Activated CD8-positive, alpha-beta memory T cell treated with anti-CD3 and anti-CD28 coated beads, Interleukin-2, amount 50 U/mL, for 1 hour (primary cell): ENCODE measurements around the gene EDNRA.
"Not testable (repeated sequence)": the region's sequence is repeated elsewhere in the genome, so short reads cannot be mapped to it uniquely, and the experiment has no call there.

Experiments
- DNase-seq: peaks from one replicate; pipeline ENCODE4 v3.0.0-alpha.2; 2020; ENCODE audit errors: extremely low read depth

The EDNRA gene

GRCh38 chr4:147480891-147481576, at the start of gene EDNRA:
Gene EDNRA (plus strand): TSS chr4:147481097. CDS start chr4:147485682, 4,585 bp downstream.
- DNase-seq, result no peak

DNA sequence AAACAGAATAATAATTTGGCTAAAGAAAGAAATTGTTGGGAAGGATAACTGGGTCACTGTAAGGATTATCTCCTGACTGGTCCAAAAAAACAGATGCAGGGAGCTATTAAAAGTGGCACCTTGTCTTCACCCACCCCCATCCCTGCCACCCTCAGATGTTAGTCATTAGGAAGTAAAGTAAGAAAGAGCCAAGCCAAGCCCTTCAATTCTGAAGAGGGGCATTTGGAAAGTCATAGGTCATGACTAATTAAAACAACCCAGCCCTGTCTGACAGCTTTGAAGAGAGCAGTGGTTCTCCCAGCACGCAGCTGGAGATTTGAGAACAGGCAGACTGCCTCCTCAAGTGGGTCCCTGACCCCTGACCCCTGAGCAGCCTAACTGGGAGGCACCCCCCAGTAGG, 46.5 kb upstream of the EDNRA start:
- DNase-seq, result not testable (repeated sequence)

DNA sequence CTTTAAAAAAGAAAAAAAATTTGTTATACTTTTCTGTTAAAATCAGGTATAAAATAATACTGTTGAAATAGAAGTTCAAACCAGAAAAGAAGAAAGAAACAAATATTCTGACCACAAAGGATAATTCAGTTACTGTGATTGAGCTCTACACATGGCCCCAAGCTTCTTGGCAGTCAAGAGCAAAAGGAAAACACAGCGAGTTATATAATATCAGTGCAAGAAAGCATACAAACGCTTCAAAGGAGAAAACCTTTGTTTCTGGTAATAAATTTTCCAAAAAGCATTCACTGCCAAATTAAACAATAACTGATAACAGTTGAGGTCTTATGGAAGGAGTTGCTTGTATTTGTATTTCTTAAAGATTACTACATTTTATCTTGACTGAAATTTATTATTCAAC, 40.5 kb upstream of the EDNRA start:
- no peak for DNase-seq

GRCh38 chr4:147447786-147448185, 33.1 kb upstream of the EDNRA start:
- no peak for DNase-seq

DNA sequence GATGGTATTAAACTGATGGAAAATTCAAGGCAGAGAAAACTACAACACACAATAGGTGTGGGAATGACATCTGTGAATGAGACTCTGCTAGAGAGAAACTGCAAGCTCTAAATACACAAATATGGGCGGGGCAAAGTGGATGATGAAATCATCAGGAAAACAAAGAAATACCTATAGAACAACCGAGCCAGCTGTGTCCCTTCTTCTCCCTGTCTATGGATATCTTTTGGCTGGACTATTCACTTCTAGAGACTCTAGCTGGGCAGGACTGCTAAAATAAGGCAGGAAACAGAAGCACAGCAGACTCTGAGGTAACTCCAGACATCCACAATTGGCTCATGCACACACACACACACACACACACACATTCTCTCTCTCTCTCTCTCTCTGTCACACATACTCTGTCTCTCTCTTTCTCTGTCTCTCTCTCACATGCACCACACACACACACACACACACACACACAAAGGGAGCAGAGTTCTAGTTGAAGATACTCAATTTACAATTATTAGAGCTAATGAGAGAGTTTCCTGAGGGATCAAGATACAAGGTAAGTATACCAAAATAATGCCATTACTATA, 27.2 kb upstream of the EDNRA start:
- DNase-seq, result no peak

DNA sequence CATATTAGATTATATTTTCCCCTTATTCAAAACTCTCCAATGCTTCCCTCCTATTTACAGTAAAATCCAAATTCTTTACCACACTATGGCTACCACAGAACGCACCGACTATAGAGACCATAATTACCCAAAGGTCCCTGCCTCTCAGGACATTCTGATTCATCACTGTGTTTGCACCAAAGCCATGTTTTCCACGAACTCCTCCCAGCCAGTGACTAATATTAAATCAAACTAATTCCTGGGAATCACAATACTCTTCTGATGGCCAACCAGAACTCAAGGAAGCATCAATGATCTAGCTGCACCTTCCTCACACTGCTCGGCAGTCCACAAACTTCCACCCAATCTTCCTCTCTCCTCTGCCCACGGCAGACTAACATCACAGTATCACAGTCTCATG, 24.2 kb upstream of the EDNRA start:
- no peak for DNase-seq

DNA sequence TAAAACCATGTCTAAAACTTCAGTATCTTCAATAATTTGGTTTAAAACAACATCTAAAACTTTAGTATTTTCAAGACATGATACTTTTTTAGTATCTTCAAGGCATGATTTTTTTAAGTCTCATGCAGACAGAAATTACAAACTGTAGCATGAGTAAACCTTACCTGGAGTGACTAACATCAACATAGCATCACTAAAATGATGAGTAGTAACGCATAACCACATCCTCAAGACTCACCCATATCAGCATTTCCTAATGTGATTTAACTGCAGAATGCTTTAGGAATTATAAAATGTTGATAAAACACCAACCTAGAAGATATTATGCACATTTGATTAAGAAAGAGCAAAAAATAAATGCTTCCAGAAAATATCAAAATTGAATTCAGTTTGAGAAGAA, 19.7 kb upstream of the EDNRA start:
- DNase-seq, result no peak

DNA sequence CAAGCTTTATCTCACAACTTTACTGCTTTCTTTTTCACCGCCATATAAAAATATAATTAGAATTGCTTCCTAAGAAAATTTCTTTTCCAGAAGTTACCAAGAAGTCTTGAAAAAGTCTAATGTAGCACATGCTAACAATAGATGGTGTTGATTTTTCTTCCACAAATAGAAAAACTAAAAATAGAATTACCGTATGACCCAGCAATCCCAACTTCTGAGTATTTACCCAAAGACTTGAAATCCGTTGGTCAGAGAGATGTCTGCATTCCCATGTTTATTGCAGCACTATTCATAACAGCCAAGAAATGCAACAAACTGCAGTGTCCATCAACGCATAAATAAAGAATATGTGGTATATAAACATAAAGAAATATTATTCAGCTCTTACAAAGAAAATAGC, 17.8 kb upstream of the EDNRA start:
- DNase-seq, result no peak

DNA sequence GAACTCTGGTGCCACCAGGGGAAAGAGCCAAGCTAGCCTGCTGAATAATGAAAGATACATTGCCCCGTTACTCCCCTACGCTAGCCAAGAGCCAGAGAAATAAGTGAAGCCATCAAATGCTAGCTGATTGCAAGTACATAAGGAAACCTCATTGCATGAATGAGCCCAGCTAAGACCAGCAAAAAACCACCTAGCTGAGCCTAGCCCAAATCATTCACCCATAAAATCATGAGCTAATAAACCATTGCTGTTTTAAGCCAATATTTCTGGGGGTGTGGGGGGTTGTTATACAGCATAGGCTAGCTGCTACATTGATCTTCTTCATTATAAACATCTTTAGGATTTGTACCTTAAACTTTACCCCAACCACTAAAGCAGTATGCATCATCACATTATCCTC, 15.4 kb upstream of the EDNRA start:
- no peak for DNase-seq

- DNase-seq, result no peak
Measured at GRCh38 chr4:147477439-147477838, 3.5 kb upstream of the EDNRA start.

DNA sequence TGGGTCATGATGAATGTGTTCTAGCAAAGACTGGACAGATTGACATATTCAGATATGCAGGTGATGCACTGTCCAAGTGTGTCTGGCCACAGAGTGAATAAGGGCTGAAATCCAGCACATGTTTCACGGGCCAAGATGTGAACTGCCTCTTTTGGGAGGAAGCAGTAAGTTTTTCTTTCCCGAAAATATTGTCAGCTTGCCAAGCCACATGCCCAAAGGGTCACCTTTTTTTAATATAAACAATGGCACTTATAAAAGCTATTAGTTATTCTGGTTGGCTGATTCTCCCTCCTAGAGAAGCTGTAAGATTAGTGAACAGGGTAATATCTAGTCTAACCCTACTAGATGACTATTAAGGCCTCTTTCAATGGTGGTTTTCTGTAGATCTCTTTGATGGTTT, 1.5 kb upstream of the EDNRA start:
- DNase-seq, result no peak

GRCh38 chr4:147479786-147480185, 1.1 kb upstream of the EDNRA start:
- no peak for DNase-seq

GRCh38 chr4:147480502-147480890, 401 bp upstream of the EDNRA start:
- no peak for DNase-seq

DNA sequence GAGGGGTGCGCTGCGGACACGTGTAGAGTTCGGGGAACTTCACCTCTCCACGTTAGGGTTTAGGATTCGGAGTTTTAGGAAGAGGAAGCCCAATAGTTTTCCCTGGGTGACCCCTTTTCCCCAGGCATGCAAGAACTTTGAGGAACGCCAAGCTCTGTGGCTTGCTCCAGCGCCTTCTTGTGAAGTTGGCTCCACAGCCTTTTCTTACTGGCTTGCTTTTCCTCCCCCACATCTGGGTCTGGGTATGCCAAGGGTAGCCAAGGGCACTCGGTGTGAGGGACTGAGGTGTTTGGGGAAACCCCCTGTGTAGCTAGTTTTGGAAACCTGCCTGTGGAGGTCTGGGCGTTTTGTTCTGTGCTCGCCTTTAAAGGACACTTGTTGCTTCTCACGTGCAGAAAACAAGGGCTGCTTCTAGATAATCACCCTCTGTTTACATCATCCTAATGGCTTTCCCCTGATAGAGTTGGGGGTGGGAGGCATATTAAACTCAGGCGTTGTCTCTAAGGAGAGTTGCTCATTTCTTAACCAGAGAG, 746 bp downstream of the EDNRA start:
- no peak for DNase-seq

- no peak for DNase-seq
Measured at GRCh38 chr4:147482281-147482680, 1.4 kb downstream of the EDNRA start.

DNA sequence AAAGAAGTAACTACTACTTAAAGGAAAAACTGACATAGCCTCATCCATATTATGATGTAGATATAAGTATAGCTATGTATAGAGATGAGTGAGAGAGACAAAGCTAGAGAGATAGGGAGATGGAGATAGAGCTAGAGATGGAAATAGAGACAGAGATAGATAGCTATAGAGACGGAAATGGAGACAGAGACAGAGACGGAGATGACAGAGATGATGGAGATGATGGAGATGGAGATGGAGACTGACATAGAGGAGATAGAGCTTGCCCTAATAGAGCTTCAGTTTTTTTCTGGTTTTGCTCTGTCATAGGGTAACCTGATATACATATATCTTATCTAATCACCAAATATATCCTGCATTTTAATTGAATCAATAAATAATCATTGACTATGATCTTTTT, 4.3 kb downstream of the EDNRA start:
- no peak for DNase-seq

DNA sequence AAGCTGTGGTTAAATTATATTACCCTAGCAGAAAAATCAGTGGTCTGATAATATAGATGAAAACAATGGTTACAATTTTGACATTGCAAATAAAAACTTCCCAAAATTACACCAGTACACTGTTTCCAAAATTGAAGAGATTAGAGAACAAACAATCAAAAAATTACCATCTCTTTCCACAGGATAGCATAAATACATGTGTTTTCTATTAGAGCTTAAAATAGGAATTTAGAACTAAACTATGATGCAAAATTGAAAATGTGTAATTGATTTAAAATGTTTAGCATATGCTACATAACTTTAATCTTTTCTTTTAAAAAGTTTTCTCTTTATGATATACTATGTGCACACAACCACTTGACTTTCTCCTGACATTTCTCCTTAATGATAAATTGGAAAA, 6.7 kb downstream of the EDNRA start:
- DNase-seq, result no peak

DNA sequence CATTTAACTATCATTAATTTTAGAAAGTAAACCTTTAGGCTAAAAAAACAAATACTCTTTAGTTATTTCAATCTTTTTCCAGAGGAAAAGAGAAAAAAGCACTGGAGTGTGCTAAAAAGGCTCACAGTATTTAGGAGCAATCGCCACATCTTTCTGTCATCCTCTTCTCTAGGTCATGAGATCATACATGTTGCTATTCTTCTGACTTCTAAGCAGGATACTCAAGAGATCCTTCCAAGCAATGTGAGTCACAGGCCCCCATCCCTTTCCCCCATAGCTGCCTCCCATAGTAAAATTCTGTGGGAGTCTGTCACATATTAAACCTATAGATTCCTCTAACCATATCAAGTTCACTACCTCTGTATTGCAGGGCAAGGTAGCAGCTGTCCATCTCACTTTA, 7.7 kb downstream of the EDNRA start:
- no peak for DNase-seq

DNA sequence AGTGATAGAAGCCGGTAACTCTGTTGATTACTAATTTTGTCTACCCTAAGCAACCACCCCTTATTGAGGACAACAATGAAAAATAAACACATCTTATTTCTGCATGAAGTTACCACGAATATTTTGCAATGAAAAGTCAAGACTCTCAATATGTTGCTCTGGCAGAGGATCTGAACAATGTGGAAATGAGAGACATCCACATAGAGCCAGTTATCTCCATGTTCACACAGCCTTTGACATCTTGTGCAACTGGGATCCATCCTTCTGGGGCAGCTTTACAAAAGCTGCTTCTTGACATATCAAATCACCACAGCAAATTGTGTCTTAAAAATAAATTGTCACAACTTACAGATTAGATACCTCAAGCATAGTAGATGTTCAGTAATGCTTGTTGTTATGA, 10.2 kb downstream of the EDNRA start:
- no peak for DNase-seq

DNA sequence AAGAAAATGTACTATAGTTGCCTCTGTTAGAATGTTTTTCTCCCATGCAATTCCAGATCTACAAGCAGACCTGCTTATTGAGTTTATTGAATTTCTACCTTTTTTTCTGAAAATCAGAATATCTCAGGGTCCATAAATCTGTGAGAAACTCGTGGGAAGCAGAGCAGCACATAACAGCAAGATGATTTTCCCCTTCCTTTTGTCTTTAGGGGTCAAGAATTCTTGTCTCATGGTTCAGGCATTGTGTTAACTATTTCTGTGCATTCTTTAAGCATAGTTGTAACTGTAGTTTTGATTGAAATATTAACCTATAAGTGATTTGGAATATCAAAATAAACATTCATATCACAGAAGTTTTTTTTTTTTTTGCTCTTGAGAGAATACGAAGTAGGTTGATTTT, 11.4 kb downstream of the EDNRA start:
- no peak for DNase-seq

DNA sequence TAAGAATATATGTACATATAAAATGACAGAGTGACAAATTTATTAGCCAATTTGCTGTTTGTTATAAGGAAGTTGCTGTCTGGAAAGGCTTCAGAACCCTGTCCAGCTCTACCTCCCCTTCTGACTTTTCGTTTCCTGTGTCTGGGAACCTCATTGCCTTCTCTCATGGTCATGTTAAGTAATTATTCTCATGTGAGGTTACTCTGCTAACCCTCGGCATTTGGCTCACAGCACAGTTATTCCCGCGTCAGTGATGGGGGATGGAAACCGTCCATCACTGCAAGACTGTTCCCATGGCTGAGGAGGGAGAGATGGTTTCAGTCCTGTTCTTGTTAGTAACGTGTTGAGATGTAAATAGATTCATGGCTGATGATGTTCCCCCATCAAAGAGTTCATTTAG, 11.9 kb downstream of the EDNRA start:
- DNase-seq, result no peak

GRCh38 chr4:147493307-147493706, 12.4 kb downstream of the EDNRA start:
- DNase-seq, result no peak

- no peak for DNase-seq
Measured at GRCh38 chr4:147494301-147494700, 13.4 kb downstream of the EDNRA start.

- no peak for DNase-seq
Measured at GRCh38 chr4:147496500-147496899, 15.6 kb downstream of the EDNRA start.
